Hepatic stellate cell (primary cell): ENCODE results near the gene CCZ1B.
"Not testable (repeated sequence)": the region's sequence is repeated elsewhere in the genome, so short reads cannot be mapped to it uniquely, and the experiment has no call there.

Source experiments
- DNase-seq: peaks from one replicate; pipeline ENCODE4 v3.0.0; 2011; ENCODE audit warnings: low spot score

The CCZ1B gene

DNA sequence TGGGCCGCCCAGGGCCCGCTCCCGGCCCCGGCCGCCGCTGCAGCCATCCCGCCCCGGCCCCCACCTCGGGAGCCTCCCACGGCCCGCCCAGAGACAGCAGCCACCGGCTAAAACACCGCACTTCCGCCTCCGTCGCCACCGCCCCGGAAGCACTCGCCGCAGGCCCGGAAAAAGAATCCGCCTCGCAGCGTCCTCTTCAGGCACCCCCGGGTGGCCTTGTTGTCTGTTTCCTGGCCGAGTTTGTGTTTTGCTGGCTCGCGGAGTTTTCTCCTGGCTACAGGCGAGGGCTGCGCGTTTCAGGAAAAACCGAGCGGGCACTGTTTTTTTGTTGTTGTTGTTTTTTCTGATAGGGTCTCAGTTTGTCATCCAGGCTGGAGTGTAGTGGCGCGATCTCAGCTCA is at the start of gene CCZ1B:
TSS of gene CCZ1B (minus strand) at position 125 of the 400 bp plus-strand sequence. CDS start at position 47, 78 bp downstream.
- not testable (repeated sequence) for DNase-seq

- DNase-seq = not testable (repeated sequence)
Measured at GRCh38 chr7:6875022-6875421, 48.9 kb upstream of the CCZ1B start.

GRCh38 chr7:6872246-6872945 is 46.3 kb upstream of the CCZ1B start:
- DNase-seq = not testable (repeated sequence)

DNA sequence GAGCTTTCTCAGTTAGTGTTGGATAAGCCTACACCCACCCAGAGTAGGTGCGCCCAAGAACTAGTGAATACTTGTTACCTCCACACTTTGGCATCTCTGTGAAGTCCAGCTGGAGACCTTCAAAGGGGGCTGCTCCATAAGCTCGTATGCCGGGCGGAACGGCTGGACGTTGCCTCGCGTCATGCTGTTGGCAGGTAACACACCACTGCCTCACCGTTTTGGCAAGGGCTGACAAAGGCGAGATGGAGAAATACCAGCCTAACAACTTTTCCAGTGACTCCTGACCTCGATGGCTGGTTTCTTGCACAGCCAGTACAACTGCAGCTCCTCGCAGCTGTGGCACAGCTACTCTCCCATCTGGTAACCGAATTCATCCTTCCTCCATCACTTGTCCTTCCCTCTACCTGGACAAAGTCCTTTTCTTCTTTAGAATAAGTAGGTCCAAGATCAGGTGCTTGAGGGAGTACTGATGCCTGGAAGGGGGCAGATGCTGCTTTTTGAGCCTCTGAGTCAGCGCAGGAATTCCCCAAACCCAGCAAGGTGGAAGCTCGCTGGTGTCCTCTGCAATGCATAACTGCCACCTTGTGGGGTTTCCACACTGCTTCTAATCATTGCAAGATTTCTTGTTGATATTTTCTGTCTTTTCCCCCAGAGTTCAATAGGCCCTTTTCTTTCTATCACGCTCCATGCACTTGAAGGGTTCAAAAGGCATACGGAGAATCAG is 45.5 kb upstream of the CCZ1B start:
- DNase-seq = not testable (repeated sequence)

GRCh38 chr7:6864751-6865150 is 38.7 kb upstream of the CCZ1B start:
- not testable (repeated sequence) for DNase-seq

DNA sequence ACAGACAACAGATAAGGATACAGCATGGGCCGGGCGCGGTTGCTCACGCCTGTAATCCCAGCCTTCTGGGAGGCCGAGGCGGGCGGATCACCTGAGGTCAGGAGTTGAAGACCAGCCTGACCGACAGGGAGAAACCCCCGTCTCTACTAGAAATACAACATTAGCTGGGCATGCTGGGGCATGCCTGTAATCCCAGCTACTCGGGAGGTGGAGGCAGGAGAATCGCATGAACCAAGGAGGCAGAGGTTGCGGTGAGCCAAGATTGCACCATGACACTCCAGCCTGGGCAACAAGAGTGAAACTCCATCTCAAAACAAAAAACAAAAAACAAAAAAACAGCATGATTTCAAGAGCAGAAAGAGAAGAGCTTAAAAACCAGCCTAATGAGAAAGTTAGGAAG is 38.1 kb upstream of the CCZ1B start:
- DNase-seq = not testable (repeated sequence)

DNA sequence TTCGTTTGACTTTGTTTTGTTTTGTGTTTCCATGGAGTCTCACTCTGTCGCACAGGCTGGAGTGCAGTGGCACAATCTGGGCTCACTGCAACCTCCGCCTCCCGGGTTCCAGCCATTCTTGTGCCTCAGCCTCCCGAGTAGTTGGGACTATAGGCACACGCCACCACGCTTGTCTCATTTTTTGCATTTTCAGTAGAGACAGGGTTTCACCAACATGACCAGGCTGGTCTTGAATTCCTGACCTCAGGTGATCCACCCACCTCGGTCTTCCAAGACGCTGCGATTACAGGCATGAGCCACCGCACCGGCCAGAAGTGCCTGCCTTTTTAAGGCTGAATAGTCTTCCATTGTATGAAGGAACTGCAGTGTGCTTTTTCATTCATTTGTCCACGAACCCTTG is 36.8 kb upstream of the CCZ1B start:
- not testable (repeated sequence) for DNase-seq

DNA sequence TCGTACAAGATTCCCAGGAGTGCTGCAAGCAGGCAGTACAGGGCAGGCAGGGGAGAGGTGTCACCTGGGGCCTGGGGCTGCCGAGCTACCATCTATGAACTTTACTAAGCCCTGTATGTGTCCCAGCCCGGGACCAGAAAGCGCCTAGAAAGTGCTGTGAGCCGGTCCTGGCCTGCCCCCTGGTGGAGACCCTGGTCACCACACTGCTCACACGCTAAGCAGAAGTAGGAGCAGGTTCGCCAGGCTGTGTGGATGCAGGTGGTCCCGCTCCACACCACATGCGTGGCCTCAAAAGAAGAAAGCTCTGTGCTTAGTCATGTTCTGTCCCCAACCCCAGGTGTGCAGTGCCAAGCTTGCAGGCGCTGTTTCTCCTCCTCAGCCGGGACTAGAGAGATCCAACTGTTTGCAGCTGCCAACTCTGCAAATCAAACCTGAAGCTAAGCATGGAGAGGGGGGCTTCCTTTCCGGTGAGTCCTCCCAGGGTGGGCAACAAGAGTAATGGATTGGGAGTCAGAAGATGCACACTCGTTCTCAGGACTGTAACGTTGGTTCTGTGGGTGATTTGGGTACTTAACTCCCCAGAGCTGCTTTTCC is 31.7 kb upstream of the CCZ1B start:
- DNase-seq = peak; percentile 21

DNA sequence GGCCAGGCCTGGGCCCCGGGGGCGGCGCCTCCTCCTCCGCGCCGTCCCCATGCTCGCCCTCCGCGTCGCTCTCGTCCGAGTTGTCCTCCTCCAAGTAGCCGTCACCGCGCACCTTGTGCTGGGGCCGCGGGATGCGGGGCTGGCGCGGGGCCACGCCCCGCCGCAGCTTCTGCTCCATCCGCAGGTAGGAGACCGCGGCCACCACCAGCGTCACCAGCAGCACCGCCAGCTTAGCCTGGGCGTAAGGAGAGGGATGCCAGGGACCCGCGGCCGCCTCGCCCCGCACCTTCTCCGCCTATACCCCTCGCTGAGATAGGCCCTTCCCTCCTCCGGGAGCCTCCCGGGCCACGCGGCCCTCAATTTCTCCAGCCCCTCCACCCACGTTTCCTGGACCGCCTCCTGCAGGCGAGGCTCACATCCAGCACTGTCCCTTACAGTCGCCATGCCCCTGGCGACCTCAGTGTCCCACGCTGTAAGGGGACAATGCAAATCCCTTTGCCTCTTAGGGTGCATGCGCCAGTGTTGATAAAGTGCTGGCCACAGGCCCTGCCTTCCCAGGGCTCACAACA is 29.6 kb upstream of the CCZ1B start:
- not testable (repeated sequence) for DNase-seq

- not testable (repeated sequence) for DNase-seq
Measured at GRCh38 chr7:6854747-6855562, 28.9 kb upstream of the CCZ1B start.

- DNase-seq = not testable (repeated sequence)
Measured at GRCh38 chr7:6853681-6854080, 27.6 kb upstream of the CCZ1B start.

DNA sequence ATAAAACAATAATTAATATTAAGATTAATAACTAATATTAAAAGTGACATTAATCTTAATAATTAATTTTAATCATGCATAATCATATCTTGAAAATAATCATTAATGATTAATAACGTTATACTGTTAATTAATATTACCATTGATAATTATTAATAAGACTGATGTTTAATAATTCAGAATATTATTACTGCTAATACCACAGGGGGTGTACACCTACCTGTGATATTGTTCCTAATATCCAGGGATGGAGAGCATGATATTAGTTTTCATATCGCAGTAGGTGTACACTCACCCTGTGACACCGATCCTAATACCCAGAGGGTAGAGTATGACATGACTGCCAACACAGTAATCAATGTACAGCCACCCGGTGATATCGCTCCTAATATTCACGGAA is 23.1 kb upstream of the CCZ1B start:
- not testable (repeated sequence) for DNase-seq

GRCh38 chr7:6847751-6848150 is 21.7 kb upstream of the CCZ1B start:
- DNase-seq = not testable (repeated sequence)

DNA sequence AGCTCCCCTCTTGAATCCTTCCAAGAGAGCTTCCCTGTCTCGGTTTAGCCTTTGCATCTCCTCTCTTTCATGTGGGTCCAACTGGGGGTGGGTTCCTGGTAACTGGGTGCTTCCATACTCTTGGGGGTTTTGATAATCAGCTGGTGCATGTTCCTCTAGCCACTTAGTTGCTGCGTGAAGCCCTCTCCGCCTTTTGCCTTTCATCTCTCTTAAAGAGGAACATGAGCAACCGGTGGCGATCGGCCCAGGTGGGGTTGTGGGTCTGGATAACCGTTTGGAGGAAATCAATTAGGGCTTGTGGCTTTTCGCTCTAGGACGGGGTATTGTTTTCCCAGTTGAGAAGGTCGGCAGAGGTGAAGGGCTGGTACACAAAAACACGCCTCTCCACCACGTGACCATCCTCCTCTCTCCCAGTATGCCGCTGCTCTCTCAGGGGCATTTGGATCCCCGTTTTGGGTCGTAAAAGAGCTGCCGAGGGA is 19.9 kb upstream of the CCZ1B start:
- not testable (repeated sequence) for DNase-seq

GRCh38 chr7:6843654-6844053 is 17.6 kb upstream of the CCZ1B start:
- not testable (repeated sequence) for DNase-seq

DNA sequence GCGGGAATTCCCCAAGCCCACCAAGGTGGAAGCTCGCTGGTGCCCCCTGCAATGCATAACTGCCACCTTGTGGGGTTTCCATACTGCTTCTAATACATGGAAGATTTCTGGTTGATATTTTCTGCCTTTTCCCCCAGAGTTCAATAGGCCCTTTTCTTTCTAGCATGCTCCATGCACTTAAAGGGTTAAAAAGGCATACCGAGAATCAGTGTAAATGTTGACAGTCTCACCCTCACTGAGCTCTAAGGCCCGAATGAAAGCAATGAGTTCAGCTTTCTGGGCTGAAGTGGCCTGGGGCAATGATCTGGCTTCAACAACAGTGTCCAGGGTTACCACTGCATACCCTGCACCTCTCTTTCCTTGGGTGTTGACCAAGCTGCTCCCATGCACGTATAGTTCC is 17.0 kb upstream of the CCZ1B start:
- DNase-seq = not testable (repeated sequence)

GRCh38 chr7:6842278-6842921 is 16.3 kb upstream of the CCZ1B start:
- DNase-seq = not testable (repeated sequence)

- DNase-seq = not testable (repeated sequence)
Measured at GRCh38 chr7:6837081-6837480, 11.0 kb upstream of the CCZ1B start.

DNA sequence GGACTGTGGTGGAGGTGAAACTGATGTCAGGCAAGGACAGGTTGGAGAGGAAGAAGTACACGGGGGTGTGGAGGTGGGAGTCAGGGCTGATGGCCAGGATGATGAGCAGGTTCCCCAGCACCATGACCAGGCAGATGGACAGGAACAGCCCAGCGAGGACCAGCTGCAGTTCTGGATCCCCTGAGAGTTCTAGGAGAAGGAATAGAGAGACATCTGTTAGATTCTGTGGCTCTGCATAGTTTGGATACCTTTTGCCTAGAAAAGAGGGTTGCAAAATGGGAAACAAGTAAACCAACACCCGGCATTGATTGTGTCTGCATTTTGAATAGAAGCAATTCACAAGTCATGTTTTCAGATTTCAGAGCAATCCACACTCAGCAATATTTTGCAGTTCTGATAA is 9.4 kb upstream of the CCZ1B start:
- not testable (repeated sequence) for DNase-seq

- no peak for DNase-seq
Measured at GRCh38 chr7:6833636-6834035, 7.6 kb upstream of the CCZ1B start.
